Uterus (tissue), 4 donors: ENCODE measurements around the gene WSB1. TPM values are rescaled to one million over a fixed set of nuclear protein-coding genes. Genes with fewer than 3 reads are reported as not detected.

ENCODE experiments used
- DNase-seq, 2 donors: peaks; one replicate each; pipeline ENCODE4 v3.0.0-alpha.2; 2019 to 2020
- H3K27ac ChIP-seq, 2 donors: fragments of 200-600 bp; sonication (generic); 1 replicate in 1 of 2; 2 replicates in 1 of 2; pipeline ENCODE4 v1.5.1; 2016 to 2018
- H3K27me3 ChIP-seq, 2 donors: fragments of 200-600 bp; sonication (generic); one replicate each; pipeline ENCODE4 v1.5.1; 2018 to 2019; ENCODE audit warnings: control low read depth in 1 of 2
- H3K36me3 ChIP-seq, 2 donors: fragments of 200-600 bp; sonication (generic); one replicate each; pipeline ENCODE4 v1.5.1; 2019; ENCODE audit warnings: control low read depth in 1 of 2
- H3K4me1 ChIP-seq, 2 donors: fragments of 200-600 bp; sonication (generic); one replicate each; pipeline ENCODE4 v1.5.1; 2018 to 2019; ENCODE audit warnings: control low read depth in 1 of 2
- H3K4me3 ChIP-seq, 2 donors: fragments of 200-600 bp; sonication (generic); 1 replicate in 1 of 2; 2 replicates in 1 of 2; pipeline ENCODE4 v1.5.1; 2018 to 2019; ENCODE audit warnings: mild to moderate bottlenecking in 1 of 2
- H3K9me3 ChIP-seq, 2 donors: fragments of 200-600 bp; sonication (generic); one replicate each; pipeline ENCODE4 v1.5.1; 2019; ENCODE audit warnings: control low read depth in 1 of 2
- CTCF ChIP-seq, 4 experiments: fragments of 200-600 bp in 2 of 4; fragments of 450-650 bp in 2 of 4; sonication (generic) in 2 of 4; IDR thresholded peaks; one replicate each; pipeline ENCODE4 v1.5.1; 2016 to 2019; ENCODE audit warnings: antibody characterized with exemption in 4 of 4, mild to moderate bottlenecking in 2 of 4, moderate library complexity in 1 of 4
- POLR2A ChIP-seq, 2 donors: fragments of 450-650 bp; IDR thresholded peaks; one replicate each; pipeline ENCODE4 v1.6.1; 2016; ENCODE audit warnings: antibody characterized with exemption in 2 of 2, mild to moderate bottlenecking in 1 of 2, moderate library complexity in 1 of 2
- intact Hi-C: fragments of 100-400 bp; cut with DNase I; formaldehyde crosslinking; loops from one replicate; pipeline ENCODE4 v1.15.1; 2023; ENCODE audit warnings: low total_unique reads
- total RNA-seq, 4 donors: library from RNA; depleted of rRNA in 3 of 4; stranded (reverse); fragments of >200 nt in 3 of 4; gene quantifications; one replicate each; pipeline versions ENCODE4 v1.1.0 to v1.2.4, GENCODE V29; 2014 to 2023
- donor health status: DM: yes; HTN: yes; CAD: no.

The WSB1 gene
- 100 to 1,000 TPM; 140 to 421 (median 354) TPM for total RNA-seq

GRCh38 chr17:27293898-27294688 is at the start of gene WSB1:
WSB1 (plus strand) TSS chr17:27294114; CDS start chr17:27294396, 282 bp downstream.
- H3K27me3 ChIP-seq: no peaks in the 10 kb centered on the region
- intact Hi-C loops: loop anchor here (5.0 kb wide), 1 partner anchor 47 kb away; no protein-coding TSS in a partner anchor
- H3K27ac ChIP-seq: peak within 1 kb of the TSS; percentile 98 to 99
- peak; percentile 93 to 95 for DNase-seq
- H3K9me3 ChIP-seq: no peaks in the 10 kb centered on the region
- TF ChIP-seq CTCF (IDR thresholded peaks at IDR 0.05) (peak in 3 of 4 experiments; percentile 10 to 31 (median 18)), POLR2A (IDR thresholded peaks at IDR 0.05) (peak; percentile 99)
- peaks cover 0 to 8% of the 10 kb centered on the region in 2 donors for H3K4me1 ChIP-seq
- no peaks in the 10 kb centered on the region for H3K36me3 ChIP-seq
- H3K4me3 ChIP-seq: peak within 1 kb of the TSS; percentile 69 to 89

GRCh38 chr17:27244491-27245223 is 49.3 kb upstream of the WSB1 start:
- H3K9me3 ChIP-seq: no peaks in the 10 kb centered on the region
- H3K27me3 ChIP-seq: no peaks in the 10 kb centered on the region
- H3K4me3 ChIP-seq: no peak overlapping the region
- no peaks in the 10 kb centered on the region for H3K36me3 ChIP-seq
- peaks cover 3 to 5% of the 10 kb centered on the region in 2 donors for H3K4me1 ChIP-seq
- intact Hi-C loops: loop anchor here (5.0 kb wide), 2 partner anchors 48 to 353 kb away; partner anchors contain the start of gene WSB1
- DNase-seq: peak; percentile 84 to 88
- peak overlapping the region; percentile 84 to 91 for H3K27ac ChIP-seq
- TF ChIP-seq POLR2A (IDR thresholded peaks at IDR 0.05) (no peak), CTCF (IDR thresholded peaks at IDR 0.05) (no peak)

- H3K36me3 ChIP-seq: no peaks in the 10 kb centered on the region
- no peaks in the 10 kb centered on the region for H3K27me3 ChIP-seq
- TF ChIP-seq CTCF (IDR thresholded peaks at IDR 0.05) (peak; percentile 66 to 79 (median 76)), POLR2A (IDR thresholded peaks at IDR 0.05) (no peak)
- peak overlapping the region; percentile 84 to 91 for H3K27ac ChIP-seq
- H3K4me1 ChIP-seq: peaks cover 3 to 5% of the 10 kb centered on the region in 2 donors
- peak; percentile 83 to 87 for DNase-seq
- intact Hi-C loops: loop anchor here (5.0 kb wide), 1 partner anchor 47 kb away; the partner anchor contains the start of gene WSB1
- H3K9me3 ChIP-seq: no peaks in the 10 kb centered on the region
- no peak overlapping the region for H3K4me3 ChIP-seq
These were observed 48.7 kb upstream of the WSB1 start for GRCh38 chr17:27245230-27245696.

GRCh38 chr17:27246537-27246936 is 47.4 kb upstream of the WSB1 start:
- H3K27ac ChIP-seq: peak overlapping the region; percentile 84 to 91
- H3K36me3 ChIP-seq: no peaks in the 10 kb centered on the region
- TF ChIP-seq CTCF (IDR thresholded peaks at IDR 0.05) (no peak), POLR2A (IDR thresholded peaks at IDR 0.05) (no peak)
- peaks cover 3 to 5% of the 10 kb centered on the region in 2 donors for H3K4me1 ChIP-seq
- no peak overlapping the region for H3K4me3 ChIP-seq
- DNase-seq: no peak
- H3K27me3 ChIP-seq: no peaks in the 10 kb centered on the region
- intact Hi-C loops: loop anchor here (5.0 kb wide), 1 partner anchor 46 kb away; the partner anchor contains the start of gene WSB1
- H3K9me3 ChIP-seq: no peaks in the 10 kb centered on the region
